GM12875 (cell line): Measurements from ENCODE around the gene PTPRJ.

Experiments
- H3K4me3 ChIP-seq: one replicate; pipeline ENCODE4 v1.5.1; 2011; ENCODE audit warnings: low read depth, low read length, control low read depth
- CTCF ChIP-seq: IDR thresholded peaks from 2 replicates; pipeline ENCODE4 v1.5.1; 2011; ENCODE audit warnings: low read depth, mild to moderate bottlenecking, control low read depth, inconsistent platforms, low read length, moderate library complexity, borderline replicate concordance; ENCODE audit not compliant: insufficient read depth

The PTPRJ gene

GRCh38 chr11:48005136-48005535 is 24.8 kb downstream of the PTPRJ start:
- no peak overlapping the region for H3K4me3 ChIP-seq
- no peak for TF ChIP-seq CTCF

- no peak for TF ChIP-seq CTCF
- H3K4me3 ChIP-seq: no peak overlapping the region
These were observed 25.5 kb downstream of the PTPRJ start for GRCh38 chr11:48005831-48006270.

- TF ChIP-seq CTCF: no peak
- no peak overlapping the region for H3K4me3 ChIP-seq
These were observed 26.1 kb downstream of the PTPRJ start for GRCh38 chr11:48006301-48006992.

- no peak for TF ChIP-seq CTCF
- no peak overlapping the region for H3K4me3 ChIP-seq
These were observed 27.3 kb downstream of the PTPRJ start for GRCh38 chr11:48007677-48008076.

- H3K4me3 ChIP-seq: no peak overlapping the region
- TF ChIP-seq CTCF: no peak
These were observed 28.6 kb downstream of the PTPRJ start for GRCh38 chr11:48008951-48009270.

GRCh38 chr11:48011102-48011797 is 30.9 kb downstream of the PTPRJ start:
- TF ChIP-seq CTCF: no peak
- H3K4me3 ChIP-seq: no peak overlapping the region
